Omental fat pad (tissue), 4 donors: Measurements from ENCODE around the gene GNG12. TPM values are rescaled to one million over a fixed set of nuclear protein-coding genes. Genes with fewer than 3 reads are reported as not detected.

Experiments used
- ATAC-seq: fragments of 150-250 bp; one replicate; pipeline ENCODE4 v1.9.1; 2016; ENCODE audit warnings: mild to moderate bottlenecking, moderate library complexity; ENCODE audit not compliant: low FRiP score
- DNase-seq: peaks from one replicate; pipeline ENCODE4 v3.0.0-alpha.2; 2019; ENCODE audit warnings: low spot score
- total RNA-seq, 4 donors: library from RNA; depleted of rRNA; stranded (reverse); fragments of >200 nt; gene quantifications; one replicate each; pipeline ENCODE4 v1.1.0, GENCODE V29; 2016
- TF ChIP-seq, protein P1 (sequence below), 3 donors: fragments of 450-650 bp; IDR thresholded peaks; one replicate each; pipeline ENCODE4 v1.5.1; 2016 to 2017; ENCODE audit warnings: antibody characterized with exemption in 3 of 3, mild to moderate bottlenecking in 3 of 3, moderate library complexity in 2 of 3

GNG12 gene
- total RNA-seq, 4 donors from 2014 or later = 77.0 to 117 (median 94.5) TPM

DNA sequence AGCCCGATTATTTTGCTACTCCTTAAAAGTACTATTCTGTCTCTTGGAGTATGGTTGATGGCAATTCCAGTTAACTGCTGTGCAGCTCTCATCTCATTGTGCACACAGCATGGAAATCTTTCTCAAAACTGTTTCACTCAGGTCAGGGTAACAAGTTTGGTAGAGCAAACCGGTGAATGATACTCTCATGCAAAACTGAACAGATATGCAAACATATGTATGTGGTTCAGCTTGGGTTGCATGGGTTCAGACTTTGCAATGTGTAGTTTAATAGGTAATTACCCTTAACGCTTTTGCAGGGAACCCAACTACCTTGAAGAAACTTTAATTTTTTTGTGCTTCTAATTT lies 146.1 kb downstream of the GNG12 start:
- DNase-seq (no peak), ATAC-seq (no peak)
- TF ChIP-seq, protein P1, sequence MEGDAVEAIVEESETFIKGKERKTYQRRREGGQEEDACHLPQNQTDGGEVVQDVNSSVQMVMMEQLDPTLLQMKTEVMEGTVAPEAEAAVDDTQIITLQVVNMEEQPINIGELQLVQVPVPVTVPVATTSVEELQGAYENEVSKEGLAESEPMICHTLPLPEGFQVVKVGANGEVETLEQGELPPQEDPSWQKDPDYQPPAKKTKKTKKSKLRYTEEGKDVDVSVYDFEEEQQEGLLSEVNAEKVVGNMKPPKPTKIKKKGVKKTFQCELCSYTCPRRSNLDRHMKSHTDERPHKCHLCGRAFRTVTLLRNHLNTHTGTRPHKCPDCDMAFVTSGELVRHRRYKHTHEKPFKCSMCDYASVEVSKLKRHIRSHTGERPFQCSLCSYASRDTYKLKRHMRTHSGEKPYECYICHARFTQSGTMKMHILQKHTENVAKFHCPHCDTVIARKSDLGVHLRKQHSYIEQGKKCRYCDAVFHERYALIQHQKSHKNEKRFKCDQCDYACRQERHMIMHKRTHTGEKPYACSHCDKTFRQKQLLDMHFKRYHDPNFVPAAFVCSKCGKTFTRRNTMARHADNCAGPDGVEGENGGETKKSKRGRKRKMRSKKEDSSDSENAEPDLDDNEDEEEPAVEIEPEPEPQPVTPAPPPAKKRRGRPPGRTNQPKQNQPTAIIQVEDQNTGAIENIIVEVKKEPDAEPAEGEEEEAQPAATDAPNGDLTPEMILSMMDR (IDR thresholded peaks at IDR 0.05) = no peak

DNA sequence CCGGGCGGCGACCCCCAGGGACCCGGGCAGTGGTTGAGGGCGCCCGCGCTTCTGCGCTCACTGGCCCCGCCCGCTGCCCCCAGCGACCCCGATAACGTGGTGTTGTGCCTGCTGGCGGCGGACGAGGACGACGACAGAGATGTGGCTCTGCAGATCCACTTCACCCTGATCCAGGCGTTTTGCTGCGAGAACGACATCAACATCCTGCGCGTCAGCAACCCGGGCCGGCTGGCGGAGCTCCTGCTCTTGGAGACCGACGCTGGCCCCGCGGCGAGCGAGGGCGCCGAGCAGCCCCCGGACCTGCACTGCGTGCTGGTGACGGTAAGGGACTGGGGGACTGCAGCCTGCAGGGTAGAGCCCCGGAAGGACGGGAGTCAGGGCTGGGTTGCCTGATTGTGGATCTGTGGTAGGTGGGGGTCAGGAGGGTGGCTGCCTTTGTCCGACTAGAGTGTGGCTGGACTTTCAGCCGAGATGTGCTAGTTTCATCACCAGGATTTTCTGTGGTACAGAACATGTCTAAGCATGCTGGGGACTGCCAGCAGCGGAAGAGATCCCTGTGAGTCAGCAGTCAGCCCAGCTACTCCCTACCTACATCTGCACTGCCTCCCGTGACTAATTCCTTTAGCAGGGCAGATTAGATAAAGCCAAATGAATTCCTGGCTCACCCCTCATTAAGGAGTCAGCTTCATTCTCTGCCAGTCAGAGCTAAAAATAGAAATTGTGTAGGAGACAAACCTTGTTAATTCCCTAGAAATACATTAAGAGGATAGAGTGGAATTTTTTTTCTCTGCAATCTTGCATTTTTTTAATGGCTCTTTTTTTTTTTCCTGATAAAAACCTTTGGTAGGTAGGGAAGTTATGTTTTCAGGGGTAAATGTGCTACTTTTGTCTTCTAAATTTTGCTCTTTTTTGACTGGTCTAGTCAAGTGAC lies 146.7 kb downstream of the GNG12 start:
- ATAC-seq (peak; percentile 75), DNase-seq (peak; percentile 50)
- TF ChIP-seq, protein P1 (IDR thresholded peaks at IDR 0.05) = no peak

DNA sequence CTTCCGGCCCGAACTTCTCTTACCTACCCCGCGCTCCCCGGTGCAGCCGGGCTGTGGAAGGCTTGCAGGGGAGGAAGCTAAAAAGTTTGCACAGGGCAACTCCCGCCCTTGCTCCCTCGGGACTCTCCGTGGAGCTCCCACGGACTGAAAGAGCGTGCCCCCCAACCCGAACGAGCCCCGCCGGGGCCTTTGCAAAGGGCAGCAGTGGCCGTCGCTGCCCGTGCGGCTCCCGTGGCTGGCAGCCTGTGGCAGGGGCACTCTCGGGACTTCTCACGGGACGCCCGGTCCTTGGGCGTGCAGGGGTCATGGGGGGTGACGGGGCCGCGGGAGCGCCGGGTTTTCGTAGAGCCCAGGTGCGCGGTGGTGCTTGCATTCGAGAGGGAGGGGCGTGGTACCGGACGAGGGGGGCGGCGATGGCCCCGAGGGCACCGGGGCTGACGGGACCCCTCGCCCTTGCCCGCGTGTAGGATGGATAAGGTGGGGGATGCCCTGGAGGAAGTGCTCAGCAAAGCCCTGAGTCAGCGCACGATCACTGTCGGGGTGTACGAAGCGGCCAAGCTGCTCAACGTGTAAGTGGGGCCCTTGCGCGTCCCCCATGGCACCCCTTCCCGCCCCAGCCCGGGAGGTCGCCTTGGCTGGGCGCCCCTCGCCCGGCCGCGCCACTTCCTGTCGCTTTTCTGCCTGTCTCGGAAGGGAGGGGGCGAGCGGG lies 147.6 kb downstream of the GNG12 start:
- TF ChIP-seq, protein P1 (IDR thresholded peaks at IDR 0.05) = no peak
- ATAC-seq = peak; percentile 12
- no peak for DNase-seq

DNA sequence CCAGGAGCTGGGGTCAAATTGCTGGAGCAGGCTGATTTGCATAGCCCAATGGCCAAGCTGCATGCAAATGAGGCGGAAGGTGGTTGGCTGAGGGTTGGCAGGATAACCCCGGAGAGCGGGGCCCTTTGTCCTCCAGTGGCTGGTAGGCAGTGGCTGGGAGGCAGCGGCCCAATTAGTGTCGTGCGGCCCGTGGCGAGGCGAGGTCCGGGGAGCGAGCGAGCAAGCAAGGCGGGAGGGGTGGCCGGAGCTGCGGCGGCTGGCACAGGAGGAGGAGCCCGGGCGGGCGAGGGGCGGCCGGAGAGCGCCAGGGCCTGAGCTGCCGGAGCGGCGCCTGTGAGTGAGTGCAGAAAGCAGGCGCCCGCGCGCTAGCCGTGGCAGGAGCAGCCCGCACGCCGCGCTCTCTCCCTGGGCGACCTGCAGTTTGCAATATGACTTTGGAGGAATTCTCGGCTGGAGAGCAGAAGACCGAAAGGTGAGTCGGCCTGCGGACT lies 148.2 kb downstream of the GNG12 start, which contains the start of gene GADD45A:
Gene GADD45A, plus strand, starts transcription at position 135 of the 491 bp plus-strand sequence. Its CDS starts 294 bp downstream, at position 429.
- TF ChIP-seq, protein P1 (IDR thresholded peaks at IDR 0.05) = no peak
- DNase-seq (peak; percentile 88), ATAC-seq (peak; percentile 89)

DNA sequence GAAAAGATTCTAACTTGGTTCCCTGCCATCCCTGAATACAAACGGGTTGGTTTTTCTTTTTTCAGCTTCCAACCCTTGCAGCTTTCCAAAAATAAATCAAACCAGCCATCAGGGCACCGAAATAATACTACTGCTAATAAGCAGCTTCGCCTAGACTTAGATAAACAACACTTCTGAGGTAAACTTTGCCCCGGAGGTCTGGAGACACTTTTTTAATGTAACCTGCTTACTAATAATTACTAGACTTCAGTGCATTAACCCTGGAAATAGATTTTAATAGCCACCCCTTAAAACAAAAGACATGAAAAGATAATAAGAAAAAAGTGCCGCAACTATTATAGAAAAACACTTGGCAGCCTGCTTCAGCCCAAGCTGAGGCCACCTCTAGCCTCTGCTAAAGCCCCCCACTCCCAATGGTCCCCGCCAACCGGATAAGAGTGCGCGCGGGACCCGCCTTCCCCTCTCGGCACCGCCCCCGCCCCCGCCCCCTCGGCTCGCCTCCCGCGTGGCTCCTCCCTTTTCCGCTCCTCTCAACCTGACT lies 148.7 kb downstream of the GNG12 start:
- ATAC-seq (no peak), DNase-seq (no peak)
- TF ChIP-seq, protein P1 (IDR thresholded peaks at IDR 0.05) = no peak

DNA sequence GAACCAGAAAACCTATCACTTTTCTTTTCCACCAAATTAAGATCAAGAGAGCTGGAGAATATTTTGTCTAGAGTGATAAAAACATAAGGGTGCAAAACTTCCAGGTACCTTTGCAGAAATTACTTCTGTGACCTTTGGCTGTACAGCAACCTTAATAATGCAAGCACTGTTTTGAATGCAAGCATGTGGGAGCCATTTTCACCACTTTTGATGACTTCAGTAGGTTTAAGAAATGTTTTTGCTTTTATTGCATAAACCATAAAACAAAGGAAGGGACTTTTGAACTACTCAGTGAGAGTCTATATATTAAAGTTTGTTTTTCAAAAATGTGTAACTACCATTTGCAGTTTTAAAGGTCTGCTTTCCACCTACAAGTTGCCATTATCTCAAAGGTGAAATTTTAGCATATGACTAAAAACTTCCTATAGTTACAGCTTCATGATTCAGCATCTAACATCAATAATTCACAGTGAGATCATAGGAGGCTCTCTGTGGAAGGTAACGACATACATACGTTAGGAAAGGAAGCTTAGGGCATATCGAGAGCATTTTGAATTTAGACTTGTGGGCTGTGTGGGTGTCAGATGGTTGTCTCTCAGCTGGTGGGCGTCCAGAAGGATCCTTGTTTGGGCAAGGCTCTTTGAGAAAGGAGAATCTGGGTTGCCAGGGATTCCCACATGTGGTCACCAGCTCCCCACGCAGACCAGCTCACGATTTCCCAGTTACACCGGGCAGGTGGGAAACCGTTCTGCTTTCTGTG lies 149.3 kb downstream of the GNG12 start:
- no peak for DNase-seq

More for the DNA sequence above, 149.3 kb downstream of the GNG12 start:
- no peak for ATAC-seq
- TF ChIP-seq, protein P1 (IDR thresholded peaks at IDR 0.05) = no peak
